Lung (tissue), 13 donors: ENCODE data around the gene PAFAH2. TPM values are rescaled to one million over a fixed set of nuclear protein-coding genes. Genes with fewer than 3 reads are reported as not detected.

Experiments used
- ATAC-seq: fragments of 200-7000 bp; cut with Tn5 transposase; one replicate; pipeline ENCODE4 v1.9.1; 2020; ENCODE audit warnings: moderate number of reproducible peaks; ENCODE audit not compliant: insufficient read depth, low FRiP score
- DNase-seq, 3 donors: peaks; one replicate each; pipeline ENCODE4 v3.0.0-alpha.2; 2013 to 2017
- H3K27ac ChIP-seq, 2 donors: one replicate each; pipeline ENCODE4 v1.5.1; 2013; ENCODE audit warnings: mild to moderate bottlenecking in 2 of 2, moderate library complexity in 2 of 2, control low read depth in 1 of 2, inconsistent platforms in 1 of 2, low read depth in 1 of 2, low read length in 1 of 2
- H3K27me3 ChIP-seq, 3 donors: one replicate each; pipeline ENCODE4 v1.5.1; 2013; ENCODE audit warnings: low read length in 2 of 3; ENCODE audit not compliant: control insufficient read depth in 3 of 3, insufficient read depth in 3 of 3
- H3K36me3 ChIP-seq, 4 donors: one replicate each; pipeline ENCODE4 v1.5.1; 2013; ENCODE audit warnings: low read length in 4 of 4, mild to moderate bottlenecking in 1 of 4, moderate library complexity in 1 of 4; ENCODE audit not compliant: control insufficient read depth in 4 of 4, insufficient read depth in 4 of 4
- H3K4me1 ChIP-seq, 5 donors: one replicate each; pipeline ENCODE4 v1.5.1; 2013; ENCODE audit warnings: low read length in 5 of 5, mild to moderate bottlenecking in 2 of 5, moderate library complexity in 1 of 5; ENCODE audit not compliant: control insufficient read depth in 5 of 5, insufficient read depth in 5 of 5
- H3K4me3 ChIP-seq: one replicate; pipeline ENCODE4 v1.5.1; 2013; ENCODE audit warnings: mild to moderate bottlenecking, control low read depth, moderate library complexity
- H3K9ac ChIP-seq, 2 donors: one replicate each; pipeline ENCODE4 v1.5.1; 2013; ENCODE audit warnings: low read length in 2 of 2, control low read depth in 1 of 2; ENCODE audit not compliant: insufficient read depth in 1 of 2
- H3K9me3 ChIP-seq, 4 donors: one replicate each; pipeline ENCODE4 v1.5.1; 2013; ENCODE audit warnings: low read length in 3 of 4, mild to moderate bottlenecking in 1 of 4, moderate library complexity in 1 of 4; ENCODE audit not compliant: control insufficient read depth in 4 of 4, insufficient read depth in 3 of 4
- WGBS, 2 donors: extraction: QIAGEN DNeasy Blood & Tissue Kit; methylation state at CpG; one replicate each; pipeline ENCODE4 v1.1.7; 2013; 5-methylcytosine and 5-hydroxymethylcytosine counted together
- polyA plus RNA-seq, 2 donors: library from polyadenylated mRNA; stranded (reverse); fragments of 200-250 nt; gene quantifications; one replicate each; pipeline ENCODE4 v1.2.1, GENCODE V29; 2013
- small RNA-seq: library from RNA; depleted of rRNA; stranded (forward); fragments of <200 nt; gene quantifications from one replicate; pipeline ENCODE3, GENCODE V24; 2014; ENCODE audit warnings: low replicate concordance
- total RNA-seq, 2 donors: library from RNA; depleted of rRNA in 1 of 2; stranded (reverse); fragments of >200 nt in 1 of 2; gene quantifications; one replicate each; pipeline ENCODE4 v1.2.1, GENCODE V29; 2014 to 2021
- TF ChIP-seq, protein P1 (sequence below): IDR thresholded peaks from 2 replicates; pipeline ENCODE4 v1.5.1; 2012; ENCODE audit warnings: mild to moderate bottlenecking; ENCODE audit errors: control extremely low read depth, extremely low read depth
- donor health status: control.
- donor health status: control.
- donor health status: Bipolar disorder and iron deficiency.
- donor health status: healthy.
- donor health status: DM: yes; HTN: yes; CAD: no.

The PAFAH2 gene
- total and polyA plus RNA-seq, 4 donors, result 6.5 to 15.2 (median 9.1) TPM

DNA sequence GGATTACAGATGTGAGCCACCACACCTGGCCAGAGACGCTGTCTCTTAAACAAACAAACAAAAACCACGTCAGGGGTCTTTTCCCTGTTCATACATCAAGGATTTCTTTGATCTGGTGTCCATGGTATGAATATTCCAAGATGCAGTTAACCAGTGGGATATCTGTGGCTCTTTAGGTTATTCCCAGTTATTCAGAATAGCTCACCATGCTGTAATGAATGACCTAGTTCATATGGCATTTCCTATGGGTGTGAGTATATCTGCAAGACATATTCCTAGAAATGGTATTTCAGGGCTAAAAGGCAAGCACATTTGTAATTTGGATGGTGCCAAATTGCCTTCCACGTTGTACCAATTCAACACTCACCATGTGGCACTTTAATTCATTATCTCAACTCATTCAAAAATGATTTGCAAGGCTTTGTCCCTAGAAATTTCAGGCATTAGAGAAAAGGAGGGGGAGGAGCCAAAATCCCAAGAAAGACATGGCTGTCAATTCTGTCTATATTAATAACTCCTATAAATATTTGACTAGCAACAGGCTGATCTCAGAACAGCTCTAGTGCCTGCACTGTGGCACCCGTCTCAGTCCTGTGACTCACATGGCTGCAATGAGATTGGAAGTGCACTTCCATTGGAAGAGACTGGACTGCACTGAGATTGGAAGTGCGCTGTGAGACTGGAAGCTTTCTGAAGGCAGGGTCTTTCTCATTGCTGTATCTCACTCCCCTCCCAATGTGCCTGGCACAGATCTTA, 85.6 kb downstream of the PAFAH2 start:
- Histone ChIP-seq H3K27ac (no peak overlapping the region), H3K4me3 (no peak overlapping the region), H3K4me1 (no peaks in the 10 kb centered on the region), H3K9ac (no peak overlapping the region), H3K9me3 (peaks cover 0 to 2% (median 0%) of the 10 kb centered on the region in 4 donors), H3K36me3 (no peaks in the 10 kb centered on the region), H3K27me3 (no peaks in the 10 kb centered on the region)
- DNase-seq (no peak), ATAC-seq (no peak)
- 81 to 87% methylated on average over 5 of the region's 5 CpGs for WGBS, 2 donors
- TF ChIP-seq, protein P1, sequence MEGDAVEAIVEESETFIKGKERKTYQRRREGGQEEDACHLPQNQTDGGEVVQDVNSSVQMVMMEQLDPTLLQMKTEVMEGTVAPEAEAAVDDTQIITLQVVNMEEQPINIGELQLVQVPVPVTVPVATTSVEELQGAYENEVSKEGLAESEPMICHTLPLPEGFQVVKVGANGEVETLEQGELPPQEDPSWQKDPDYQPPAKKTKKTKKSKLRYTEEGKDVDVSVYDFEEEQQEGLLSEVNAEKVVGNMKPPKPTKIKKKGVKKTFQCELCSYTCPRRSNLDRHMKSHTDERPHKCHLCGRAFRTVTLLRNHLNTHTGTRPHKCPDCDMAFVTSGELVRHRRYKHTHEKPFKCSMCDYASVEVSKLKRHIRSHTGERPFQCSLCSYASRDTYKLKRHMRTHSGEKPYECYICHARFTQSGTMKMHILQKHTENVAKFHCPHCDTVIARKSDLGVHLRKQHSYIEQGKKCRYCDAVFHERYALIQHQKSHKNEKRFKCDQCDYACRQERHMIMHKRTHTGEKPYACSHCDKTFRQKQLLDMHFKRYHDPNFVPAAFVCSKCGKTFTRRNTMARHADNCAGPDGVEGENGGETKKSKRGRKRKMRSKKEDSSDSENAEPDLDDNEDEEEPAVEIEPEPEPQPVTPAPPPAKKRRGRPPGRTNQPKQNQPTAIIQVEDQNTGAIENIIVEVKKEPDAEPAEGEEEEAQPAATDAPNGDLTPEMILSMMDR, result no peak

DNA sequence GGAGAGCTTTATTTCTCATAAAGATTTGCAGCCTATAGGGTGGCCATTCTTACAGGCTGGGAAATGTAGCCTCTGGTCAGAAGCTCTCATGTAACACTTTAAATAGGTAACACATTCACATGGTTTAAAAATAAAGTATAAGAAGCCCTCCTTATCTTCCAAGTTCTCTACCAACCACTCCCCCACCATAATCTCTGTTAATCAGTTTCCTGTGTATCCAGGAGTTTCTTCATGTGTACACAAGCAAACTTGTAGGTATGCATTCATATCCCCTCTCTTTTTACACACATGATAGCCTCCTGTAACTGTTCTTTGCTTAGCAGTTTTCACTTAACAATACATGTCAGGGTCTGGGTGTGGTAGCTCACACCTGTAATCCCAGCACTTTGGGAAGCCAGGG, 86.7 kb downstream of the PAFAH2 start:
- Histone ChIP-seq H3K4me3 (no peak overlapping the region), H3K27me3 (no peaks in the 10 kb centered on the region), H3K27ac (no peak overlapping the region), H3K9ac (no peak overlapping the region), H3K36me3 (no peaks in the 10 kb centered on the region), H3K4me1 (peaks cover 0 to 7% (median 0%) of the 10 kb centered on the region in 5 donors), H3K9me3 (no peaks in the 10 kb centered on the region)
- no peak for DNase-seq
- TF ChIP-seq, protein P1, result no peak
- no peak for ATAC-seq

Small RNAs within 50 kb of the gene (small RNA-seq; reads per million reads assigned to genes)
- gene RF00283, result not detected
- gene RF00492, result not detected
- gene RNU6-110P, result not detected

Other genes starting within 250 kb of the PAFAH2 start
- 10 to 100 TPM; 51.3 to 88.8 TPM for gene SELENON, start 197.9 kb downstream of the PAFAH2 start, total RNA-seq
- 10 to 100 TPM; 35.9 to 45.4 TPM for gene SELENON, start 197.9 kb downstream of the PAFAH2 start, polyA plus RNA-seq
- 10 to 100 TPM; 35.9 to 43.6 TPM for gene MTFR1L, start 178.1 kb downstream of the PAFAH2 start, total RNA-seq
- gene MTFR1L, start 178.1 kb downstream of the PAFAH2 start, polyA plus RNA-seq, result 10 to 100 TPM; 35.4 to 40.9 TPM
- gene AUNIP, start 138.6 kb downstream of the PAFAH2 start, total RNA-seq, result 1 to 10 TPM in 1 of 2 donors, under 1 TPM in 1; 0.21 to 1.1 TPM
- gene AUNIP, start 138.6 kb downstream of the PAFAH2 start, polyA plus RNA-seq, result under 1 TPM; 0.26 to 0.31 TPM
- gene PAQR7, start 122.4 kb downstream of the PAFAH2 start, total RNA-seq, result 10 to 100 TPM in 1 of 2 donors, 1 to 10 TPM in 1; 7.6 to 12.1 TPM
- gene PAQR7, start 122.4 kb downstream of the PAFAH2 start, polyA plus RNA-seq, result 1 to 10 TPM; 4.2 to 5.6 TPM
- gene STMN1, start 91.6 kb downstream of the PAFAH2 start, total RNA-seq, result 100 to 1,000 TPM in 1 of 2 donors, 10 to 100 TPM in 1; 38.8 to 118 TPM
- gene STMN1, start 91.6 kb downstream of the PAFAH2 start, polyA plus RNA-seq, result 10 to 100 TPM; 18.5 to 63.8 TPM
- gene EXTL1, start 23.7 kb upstream of the PAFAH2 start, total RNA-seq, result under 1 TPM; 0.43 to 0.63 TPM
- under 1 TPM; 0.08 to 0.18 TPM for gene EXTL1, start 23.7 kb upstream of the PAFAH2 start, polyA plus RNA-seq
- gene SLC30A2, start 48.1 kb upstream of the PAFAH2 start, total RNA-seq, result under 1 TPM; 0.40 to 0.51 TPM
- gene SLC30A2, start 48.1 kb upstream of the PAFAH2 start, polyA plus RNA-seq, result under 1 TPM; 0.02 to 0.08 TPM
- gene TRIM63, start 69.6 kb upstream of the PAFAH2 start, total RNA-seq, result under 1 TPM; 0.25 to 0.31 TPM
- under 1 TPM; 0.12 to 0.14 TPM for gene TRIM63, start 69.6 kb upstream of the PAFAH2 start, polyA plus RNA-seq
- 10 to 100 TPM in 1 of 2 donors, 1 to 10 TPM in 1; 9.8 to 15.4 TPM for gene PDIK1L, start 113.8 kb upstream of the PAFAH2 start, total RNA-seq
- gene PDIK1L, start 113.8 kb upstream of the PAFAH2 start, polyA plus RNA-seq, result 1 to 10 TPM; 2.9 TPM
- 1 to 10 TPM; 1.1 to 3.2 TPM for gene FAM110D, start 161.0 kb upstream of the PAFAH2 start, total RNA-seq
- gene FAM110D, start 161.0 kb upstream of the PAFAH2 start, polyA plus RNA-seq, result 1 to 10 TPM; 3.1 to 3.4 TPM
- not detected for gene C1orf232, start 170.9 kb upstream of the PAFAH2 start, total RNA-seq
- gene C1orf232, start 170.9 kb upstream of the PAFAH2 start, polyA plus RNA-seq, result not detected
- 10 to 100 TPM; 19.7 to 32.8 TPM for gene ZNF593, start 171.8 kb upstream of the PAFAH2 start, total RNA-seq
- 100 to 1,000 TPM in 1 of 2 donors, 10 to 100 TPM in 1; 90.4 to 140 TPM for gene ZNF593, start 171.8 kb upstream of the PAFAH2 start, polyA plus RNA-seq
- gene ZNF593OS, start 173.8 kb upstream of the PAFAH2 start, total RNA-seq, result not detected
- under 1 TPM; 0.29 to 0.65 TPM for gene ZNF593OS, start 173.8 kb upstream of the PAFAH2 start, polyA plus RNA-seq
- 10 to 100 TPM; 29.9 to 34.7 TPM for gene CNKSR1, start 179.4 kb upstream of the PAFAH2 start, total RNA-seq
- gene CNKSR1, start 179.4 kb upstream of the PAFAH2 start, polyA plus RNA-seq, result 10 to 100 TPM; 10.8 to 26.7 TPM
- gene CATSPER4, start 192.5 kb upstream of the PAFAH2 start, total RNA-seq, result not detected
- gene CATSPER4, start 192.5 kb upstream of the PAFAH2 start, polyA plus RNA-seq, result not detected
- gene CEP85, start 236.1 kb upstream of the PAFAH2 start, total RNA-seq, result 10 to 100 TPM in 1 of 2 donors, 1 to 10 TPM in 1; 9.1 to 10.8 TPM
- gene CEP85, start 236.1 kb upstream of the PAFAH2 start, polyA plus RNA-seq, result 1 to 10 TPM; 5.4 to 6.4 TPM